DND-41 (cell line): Measurements from ENCODE around the gene CCDC18.
"Not testable (repeated sequence)": the region's sequence is repeated elsewhere in the genome, so short reads cannot be mapped to it uniquely, and the experiment has no call there.

Experiments used
- ATAC-seq: fragments of 200-7000 bp; cut with Tn5 transposase; 3 replicates; pipeline ENCODE4 v1.9.1; 2021; ENCODE audit warnings: low read depth; ENCODE audit not compliant: insufficient read depth
- DNase-seq: peaks from one replicate; pipeline ENCODE4 v3.0.0-alpha.2; 2020
- H2AFZ ChIP-seq: 2 replicates; pipeline ENCODE4 v1.6.0; 2012; ENCODE audit warnings: low read depth, low read length
- H3K27ac ChIP-seq: 2 replicates; pipeline ENCODE4 v1.5.1; 2012; ENCODE audit warnings: low read length, inconsistent platforms
- H3K27me3 ChIP-seq: fragments of 200-600 bp; sonication (generic); 2 replicates; pipeline ENCODE4 v1.6.0; 2012; ENCODE audit warnings: low read length, mild to moderate bottlenecking, inconsistent platforms; ENCODE audit not compliant: insufficient read depth, poor library complexity
- H3K36me3 ChIP-seq: 2 replicates; pipeline ENCODE4 v1.5.1; 2012; ENCODE audit warnings: low read length, inconsistent platforms; ENCODE audit not compliant: insufficient read depth
- H3K4me1 ChIP-seq: 2 replicates; pipeline ENCODE4 v1.5.1; 2012; ENCODE audit warnings: mild to moderate bottlenecking, low read length; ENCODE audit not compliant: insufficient read depth
- H3K4me2 ChIP-seq: 2 replicates; pipeline ENCODE4 v1.6.0; 2012; ENCODE audit warnings: mild to moderate bottlenecking, moderate library complexity, low read length, inconsistent platforms; ENCODE audit not compliant: insufficient read depth
- H3K4me3 ChIP-seq, 2 experiments: fragments of 200-600 bp in 1 of 2; shearing (Covaris generic) in 1 of 2; 2 replicates each; pipeline ENCODE4 v1.5.1; 2012 to 2016; ENCODE audit warnings: inconsistent platforms in 2 of 2, low read length in 2 of 2, mild to moderate bottlenecking in 2 of 2, low read depth in 1 of 2, moderate library complexity in 1 of 2
- H3K79me2 ChIP-seq: 2 replicates; pipeline ENCODE4 v1.6.0; 2012; ENCODE audit warnings: low read length, inconsistent platforms; ENCODE audit not compliant: insufficient read depth
- H3K9ac ChIP-seq: 2 replicates; pipeline ENCODE4 v1.6.0; 2012; ENCODE audit warnings: low read depth, mild to moderate bottlenecking, inconsistent platforms, low read length, moderate library complexity
- H3K9me3 ChIP-seq: 2 replicates; pipeline ENCODE4 v1.5.1; 2012; ENCODE audit warnings: low read length, moderate library complexity, mild to moderate bottlenecking, inconsistent platforms; ENCODE audit not compliant: insufficient read depth, severe bottlenecking
- H4K20me1 ChIP-seq: 2 replicates; pipeline ENCODE4 v1.6.0; 2012; ENCODE audit warnings: low read length; ENCODE audit not compliant: insufficient read depth
- CTCF ChIP-seq: IDR thresholded peaks from 2 replicates; pipeline ENCODE4 v1.5.1; 2012; ENCODE audit warnings: borderline replicate concordance, low read length, moderate library complexity, mild to moderate bottlenecking; ENCODE audit not compliant: poor library complexity, severe bottlenecking; ENCODE audit errors: extremely low read depth
- EZH2 ChIP-seq: IDR thresholded peaks from 3 replicates; pipeline ENCODE4 v1.6.1; 2012; ENCODE audit warnings: borderline replicate concordance, low read depth, mild to moderate bottlenecking, moderate library complexity, low read length, inconsistent platforms; ENCODE audit not compliant: severe bottlenecking

Gene CCDC18

GRCh38 chr1:93239863-93240262, 59.3 kb downstream of the CCDC18 start:
- Histone ChIP-seq H3K4me3 (no peak overlapping the region), H4K20me1 (no peaks in the 10 kb centered on the region), H3K4me1 (no peaks in the 10 kb centered on the region), H3K9ac (no peak overlapping the region), H3K4me2 (no peak overlapping the region), H3K36me3 (peaks cover 82% of the 10 kb centered on the region), H3K27ac (no peak overlapping the region), H3K27me3 (no peaks in the 10 kb centered on the region), H2AFZ (no peak overlapping the region), H3K9me3 (peaks cover 28% of the 10 kb centered on the region), H3K79me2 (no peaks in the 10 kb centered on the region)
- DNase-seq: no peak
- no peak for ATAC-seq
- TF ChIP-seq CTCF (no peak), EZH2 (no peak)

GRCh38 chr1:93243233-93243632, 62.7 kb downstream of the CCDC18 start:
- not testable (repeated sequence) for H3K27ac ChIP-seq, H3K4me3 ChIP-seq, ATAC-seq, DNase-seq, H2AFZ ChIP-seq, H3K79me2 ChIP-seq, H4K20me1 ChIP-seq, H3K4me2 ChIP-seq, H3K27me3 ChIP-seq, H3K4me1 ChIP-seq, H3K9ac ChIP-seq
- Histone ChIP-seq H3K36me3 (peaks cover 59% of the 10 kb centered on the region), H3K9me3 (peaks cover 28% of the 10 kb centered on the region)

GRCh38 chr1:93244298-93245069, 64.0 kb downstream of the CCDC18 start:
- H3K27me3 ChIP-seq: no peaks in the 10 kb centered on the region
- ATAC-seq (no peak), DNase-seq (no peak)
- H3K4me1 ChIP-seq: no peaks in the 10 kb centered on the region
- no peaks in the 10 kb centered on the region for H3K79me2 ChIP-seq
- H3K36me3 ChIP-seq: peaks cover 51% of the 10 kb centered on the region
- no peak overlapping the region for H2AFZ ChIP-seq
- no peak overlapping the region for H3K27ac ChIP-seq
- no peak overlapping the region for H3K4me3 ChIP-seq
- TF ChIP-seq EZH2 (no peak), CTCF (no peak)
- peaks cover 28% of the 10 kb centered on the region for H3K9me3 ChIP-seq
- H4K20me1 ChIP-seq: no peaks in the 10 kb centered on the region
- no peak overlapping the region for H3K9ac ChIP-seq
- no peak overlapping the region for H3K4me2 ChIP-seq

GRCh38 chr1:93251966-93252365, 71.4 kb downstream of the CCDC18 start:
- DNase-seq (no peak), ATAC-seq (no peak)
- Histone ChIP-seq H3K27ac (no peak overlapping the region), H4K20me1 (no peaks in the 10 kb centered on the region), H3K4me3 (no peak overlapping the region), H3K36me3 (peaks cover 53% of the 10 kb centered on the region), H3K9ac (no peak overlapping the region), H3K79me2 (peaks cover 13% of the 10 kb centered on the region; the same call in 1 of the 2 replicates), H3K4me1 (no peaks in the 10 kb centered on the region), H3K9me3 (peaks cover 9% of the 10 kb centered on the region), H3K4me2 (no peak overlapping the region), H2AFZ (no peak overlapping the region), H3K27me3 (no peaks in the 10 kb centered on the region)
- TF ChIP-seq CTCF: no peak
- TF ChIP-seq EZH2: no peak
